Kidney tubule cell (primary cell): Measurements from ENCODE around the gene CACNB2.
"Not testable (repeated sequence)": the region's sequence is repeated elsewhere in the genome, so short reads cannot be mapped to it uniquely, and the experiment has no call there.

ENCODE experiments used
- DNase-seq: peaks from one replicate; pipeline ENCODE4 v3.0.0-alpha.2; 2018; ENCODE audit warnings: low spot score

Gene CACNB2

GRCh38 chr10:18401416-18402195, 261.4 kb downstream of the CACNB2 start:
- DNase-seq, result no peak

DNA sequence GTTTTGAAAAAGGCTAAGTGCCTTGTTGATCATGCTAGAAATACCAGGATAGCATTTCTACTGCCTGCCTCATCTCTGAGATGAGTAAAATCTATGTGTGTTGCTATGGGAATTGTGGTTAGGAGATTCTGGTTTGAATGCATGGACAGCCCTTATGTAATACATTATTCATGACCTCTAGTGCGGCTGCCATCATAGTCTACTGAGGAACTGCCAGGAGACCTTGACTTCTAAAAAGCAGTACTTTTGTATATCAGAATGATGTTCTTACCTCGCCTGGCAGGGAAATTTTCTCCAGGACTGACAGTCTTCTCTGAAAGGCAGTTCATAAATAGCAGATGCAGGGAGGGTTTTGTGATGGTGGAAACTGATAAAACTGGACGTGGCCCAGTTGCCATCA, 262.6 kb downstream of the CACNB2 start:
- peak; percentile 15 for DNase-seq

- DNase-seq, result no peak
Measured at GRCh38 chr10:18404530-18404929, 264.3 kb downstream of the CACNB2 start.

DNA sequence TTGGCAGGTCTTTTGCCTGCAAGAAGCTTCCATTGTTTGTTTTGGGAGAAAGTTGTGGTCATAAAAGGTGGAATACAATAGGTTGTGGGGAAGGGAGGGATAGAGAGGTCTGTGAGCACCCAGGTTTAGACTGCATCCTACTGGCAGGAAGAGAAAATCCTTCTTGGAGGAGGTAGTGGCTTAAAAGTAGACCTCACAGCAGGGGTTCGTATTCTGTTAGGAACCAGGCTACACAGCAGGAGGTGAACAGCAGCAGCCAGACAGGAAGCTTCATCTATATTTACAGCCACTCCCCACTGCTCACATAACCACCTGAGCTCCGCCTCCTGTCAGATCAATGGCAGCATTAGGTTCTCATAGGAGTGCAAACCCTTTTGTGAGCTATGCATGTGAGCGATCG, 265.9 kb downstream of the CACNB2 start:
- no peak for DNase-seq

DNA sequence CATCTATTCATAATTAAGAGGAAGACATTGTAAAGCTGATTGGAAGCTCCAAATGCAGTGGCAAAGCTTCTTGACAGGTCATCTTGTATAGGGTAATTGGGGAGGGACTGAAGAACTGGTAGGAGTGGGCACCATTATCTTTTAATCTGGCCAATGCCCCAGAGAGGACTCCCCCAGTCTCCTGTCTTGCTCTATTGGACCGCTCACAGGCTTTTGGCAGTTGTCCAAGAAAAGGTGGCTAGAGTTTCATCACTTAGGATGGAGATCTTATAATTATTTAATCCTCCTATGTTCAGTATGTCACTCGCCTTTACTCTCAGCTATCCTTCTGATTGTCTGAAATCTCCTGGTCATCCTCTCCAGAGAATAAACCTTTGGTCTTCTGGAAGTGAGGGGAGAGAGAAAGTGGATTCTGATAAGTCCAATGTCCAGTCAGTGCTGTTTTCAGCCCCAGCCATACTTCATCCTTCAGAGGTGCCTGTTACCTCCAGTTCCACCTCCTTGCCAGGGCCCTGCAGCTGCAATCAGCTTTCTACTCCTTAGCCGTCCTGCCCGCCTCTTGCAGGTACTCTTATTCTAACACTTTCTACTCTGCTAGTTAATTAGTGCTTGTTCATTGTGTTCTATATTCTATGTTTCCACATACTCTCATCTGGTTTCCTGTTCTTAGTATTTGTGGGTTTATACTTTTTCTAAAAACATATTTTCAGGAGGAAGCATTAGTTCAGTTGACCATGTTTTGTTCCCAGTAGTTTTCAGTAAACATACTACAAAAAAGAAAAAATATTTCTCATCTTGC, 269.6 kb downstream of the CACNB2 start:
- peak; percentile 11 for DNase-seq

DNA sequence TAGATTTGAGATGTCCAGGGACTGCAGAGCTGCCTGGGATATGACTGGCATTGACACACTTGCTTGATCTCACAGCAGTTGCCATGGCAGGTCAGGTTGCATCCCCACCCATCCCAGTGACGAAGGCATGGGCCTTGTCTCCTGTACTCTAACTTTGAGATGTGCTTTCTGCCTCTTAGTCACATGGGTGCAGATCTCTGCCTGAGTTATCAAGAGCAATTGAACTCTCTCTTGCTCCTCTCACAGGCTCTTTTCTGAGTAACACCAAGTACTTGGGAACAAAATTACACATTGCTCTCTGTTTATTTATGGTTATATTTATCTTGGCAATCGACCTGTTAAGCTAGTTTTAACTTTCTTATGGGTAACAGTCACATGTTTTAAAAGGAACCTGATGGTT, 273.8 kb downstream of the CACNB2 start:
- DNase-seq, result no peak

DNA sequence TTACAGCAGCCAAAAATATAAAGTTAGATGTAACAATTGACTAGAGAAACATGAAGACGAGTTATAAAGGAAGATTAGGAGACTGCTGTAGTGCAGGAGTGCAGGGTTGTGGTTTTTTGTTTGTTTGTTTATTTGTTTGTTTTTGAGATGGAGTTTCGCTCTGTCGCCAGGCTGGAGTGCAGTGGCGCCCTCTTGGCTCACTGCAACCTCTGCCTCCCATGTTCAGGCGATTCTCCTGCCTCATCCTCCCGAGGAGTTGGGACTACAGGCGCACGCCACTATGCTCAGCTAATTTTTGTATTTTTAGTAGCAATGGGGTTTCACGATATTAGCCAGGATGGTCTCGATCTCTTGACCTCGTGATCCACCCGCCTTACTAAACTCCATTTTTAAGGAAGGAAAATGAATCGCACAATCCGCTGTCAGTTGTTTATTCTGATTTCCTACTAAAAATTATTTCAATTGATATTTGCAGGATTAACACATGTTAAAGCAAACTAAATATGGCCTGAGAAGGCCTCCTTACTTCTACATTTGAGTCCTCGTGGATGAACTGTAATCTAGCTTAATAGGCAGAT, 277.8 kb downstream of the CACNB2 start:
- no peak for DNase-seq

- no peak for DNase-seq
Measured at GRCh38 chr10:18418541-18419215, 278.5 kb downstream of the CACNB2 start.

- DNase-seq, result no peak
Measured at GRCh38 chr10:18419945-18420344, 279.7 kb downstream of the CACNB2 start.

DNA sequence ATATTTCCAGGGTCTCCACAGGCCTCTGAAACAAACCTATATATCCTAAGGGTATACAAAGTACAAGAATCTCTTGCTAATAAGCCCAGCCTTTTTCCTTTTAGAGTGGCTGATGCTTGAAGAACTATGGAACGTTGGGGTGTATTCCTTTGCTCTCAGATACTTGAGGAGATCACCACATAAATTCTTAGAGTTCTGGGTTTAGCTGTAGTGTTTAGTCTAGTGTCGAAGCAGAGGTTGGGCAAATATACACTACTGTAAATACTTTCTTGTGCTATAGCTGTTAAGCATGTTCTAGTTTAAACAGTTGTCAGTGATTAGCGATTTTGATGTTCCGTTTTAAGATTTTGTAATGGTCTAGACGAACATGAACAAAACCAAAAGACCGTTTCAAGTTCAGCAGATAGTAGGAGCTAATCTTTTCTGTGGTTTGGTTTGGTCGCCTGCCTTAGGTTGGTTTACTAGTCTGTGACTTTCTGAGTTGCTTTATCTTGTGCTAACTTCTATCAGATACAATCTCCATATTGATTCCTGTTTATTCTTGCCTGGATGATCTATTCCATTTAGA, 281.6 kb downstream of the CACNB2 start:
- DNase-seq, result no peak

DNA sequence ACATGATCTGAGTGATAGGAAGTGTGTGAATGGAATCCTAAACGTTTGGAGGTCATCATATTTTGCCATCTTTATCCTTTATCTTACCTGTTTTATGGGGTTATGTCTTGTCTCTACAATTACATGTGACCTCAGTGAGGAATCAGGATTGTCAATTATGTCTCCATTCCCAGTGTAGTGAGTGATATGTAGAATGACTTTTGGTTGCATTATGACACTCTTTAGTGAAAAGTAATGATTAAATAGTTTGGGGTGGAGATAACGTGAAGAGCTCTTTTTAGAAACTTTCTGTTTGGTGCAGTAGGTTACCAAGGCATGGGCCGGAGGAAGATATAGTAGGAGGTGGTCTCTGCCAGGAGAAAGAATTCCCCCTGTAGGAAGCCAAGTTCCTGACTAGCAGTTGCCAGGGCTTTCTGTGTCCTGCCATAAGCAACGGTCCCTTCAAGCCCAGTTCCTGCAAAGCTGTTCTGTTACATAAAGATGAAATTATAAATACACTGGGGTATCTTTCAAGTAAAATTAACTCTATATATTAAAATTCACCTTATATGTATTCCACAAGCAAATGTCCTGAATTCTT, 282.9 kb downstream of the CACNB2 start:
- no peak for DNase-seq

DNA sequence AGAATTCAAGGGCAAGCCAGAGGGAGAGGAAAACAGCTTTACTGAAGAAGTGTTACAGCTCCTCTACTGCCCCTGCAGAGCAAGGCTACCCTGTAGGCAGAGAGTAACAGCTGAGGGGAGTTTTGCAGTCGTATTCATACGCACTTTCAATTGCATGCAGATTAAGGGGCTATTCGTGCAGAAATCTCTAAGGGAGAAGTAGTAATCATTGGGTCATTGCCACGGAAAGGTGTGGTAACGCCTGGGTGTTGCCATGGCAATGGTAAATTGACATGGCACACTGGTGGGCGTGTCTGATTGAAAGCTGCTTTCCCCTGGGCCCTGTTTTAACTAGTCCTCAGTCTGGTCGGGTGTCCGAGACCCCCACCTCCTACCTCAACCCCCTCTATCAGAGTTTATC, 284.0 kb downstream of the CACNB2 start:
- DNase-seq, result no peak

DNA sequence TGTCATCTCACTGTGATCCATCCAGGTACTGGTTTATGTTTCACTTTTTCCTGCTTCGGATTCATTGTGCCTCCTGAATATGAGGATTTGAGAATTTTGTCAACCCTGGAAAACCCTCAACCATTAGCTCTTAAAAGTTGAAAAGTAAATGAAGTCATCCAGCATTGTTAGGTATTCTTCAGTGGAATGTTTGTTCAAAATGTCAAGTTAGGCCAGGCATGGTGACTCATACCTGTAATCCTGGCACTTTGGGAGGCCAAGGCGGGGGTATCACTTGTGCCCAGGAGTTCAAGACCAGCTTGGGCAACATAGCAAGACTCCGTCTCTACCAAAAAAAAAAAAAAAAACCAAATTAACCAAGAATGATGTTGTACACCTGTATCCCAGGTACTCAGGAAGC, 289.1 kb downstream of the CACNB2 start:
- DNase-seq, result peak; percentile 13

DNA sequence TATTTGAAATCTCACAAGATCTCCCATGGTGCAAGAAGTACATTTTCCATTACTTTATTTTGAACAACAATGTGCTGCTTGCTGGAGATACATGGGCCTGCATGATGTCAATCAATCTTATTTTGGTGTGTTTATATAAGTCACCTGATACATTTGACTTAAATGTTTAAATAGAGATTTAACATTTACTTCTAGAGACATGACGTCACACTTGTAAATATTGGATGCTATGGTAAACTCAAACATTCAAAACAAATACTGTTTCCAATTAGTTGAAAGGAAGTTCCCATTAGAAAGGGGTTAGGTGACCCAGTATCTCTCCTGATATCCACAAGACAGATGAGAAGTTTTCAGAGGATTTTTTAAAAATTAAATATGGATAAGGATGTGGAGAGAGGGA, 296.7 kb downstream of the CACNB2 start:
- no peak for DNase-seq

- DNase-seq, result peak; percentile 16
Measured at GRCh38 chr10:18437486-18437885, 297.3 kb downstream of the CACNB2 start.

- DNase-seq, result no peak
Measured at GRCh38 chr10:18438361-18439126, 298.3 kb downstream of the CACNB2 start.

DNA sequence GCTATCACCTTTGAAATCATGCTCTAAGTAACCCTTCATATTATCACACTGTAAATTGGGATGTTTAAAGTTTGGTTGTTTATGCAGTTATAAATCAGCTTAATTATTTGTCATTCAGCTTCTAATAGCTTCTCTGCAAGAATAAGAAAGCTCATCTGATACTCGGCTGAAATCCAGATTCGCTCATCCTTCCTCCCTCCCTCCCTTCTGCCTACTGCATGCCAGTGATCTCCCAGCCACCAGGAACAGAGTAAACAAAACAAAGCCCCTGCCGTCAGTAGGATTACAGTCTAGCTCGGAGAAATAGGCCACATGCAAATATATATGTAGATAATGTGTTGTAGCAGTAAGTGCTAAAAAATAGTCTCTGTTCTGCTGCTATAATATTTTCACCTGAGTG, 299.4 kb downstream of the CACNB2 start:
- no peak for DNase-seq

GRCh38 chr10:18445635-18446034, 305.4 kb downstream of the CACNB2 start:
- not testable (repeated sequence) for DNase-seq

- no peak for DNase-seq
Measured at GRCh38 chr10:18446205-18446604, 306.0 kb downstream of the CACNB2 start.

DNA sequence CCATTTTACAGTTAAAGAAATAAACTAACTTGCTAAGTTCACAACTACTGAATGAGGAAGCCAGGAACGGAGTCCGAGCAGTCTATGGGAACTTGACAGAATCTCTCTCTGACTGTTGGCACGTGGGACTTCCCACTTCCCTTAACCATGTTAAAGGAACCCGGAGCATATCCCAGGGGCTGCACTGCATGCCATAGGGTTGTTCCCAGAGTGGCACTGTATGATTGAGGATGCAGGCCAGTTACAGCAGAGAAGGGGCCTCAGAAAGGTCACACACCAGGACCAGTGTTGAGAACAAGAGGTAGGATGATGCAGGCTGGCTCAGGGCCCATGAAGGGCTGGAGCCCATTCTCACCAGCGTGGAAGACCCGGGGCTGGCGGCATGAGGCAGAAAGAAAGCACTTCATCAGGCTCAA, 309.4 kb downstream of the CACNB2 start:
- DNase-seq, result no peak

- DNase-seq, result no peak
Measured at GRCh38 chr10:18450298-18450697, 310.1 kb downstream of the CACNB2 start.
